Astrocyte (in vitro differentiated cells and primary cell): Measurements from ENCODE around the gene PPP1R12A.

Experiments
- CTCF ChIP-seq: IDR thresholded peaks from 2 replicates; pipeline ENCODE4 v1.5.1; 2011; ENCODE audit warnings: low read depth, mild to moderate bottlenecking, inconsistent platforms, low read length, moderate library complexity; ENCODE audit not compliant: insufficient read depth
- EZH2 ChIP-seq: IDR thresholded peaks from 2 replicates; pipeline ENCODE4 v1.6.1; 2012; ENCODE audit warnings: mild to moderate bottlenecking, low read length, inconsistent platforms; ENCODE audit not compliant: insufficient read depth

DNA sequence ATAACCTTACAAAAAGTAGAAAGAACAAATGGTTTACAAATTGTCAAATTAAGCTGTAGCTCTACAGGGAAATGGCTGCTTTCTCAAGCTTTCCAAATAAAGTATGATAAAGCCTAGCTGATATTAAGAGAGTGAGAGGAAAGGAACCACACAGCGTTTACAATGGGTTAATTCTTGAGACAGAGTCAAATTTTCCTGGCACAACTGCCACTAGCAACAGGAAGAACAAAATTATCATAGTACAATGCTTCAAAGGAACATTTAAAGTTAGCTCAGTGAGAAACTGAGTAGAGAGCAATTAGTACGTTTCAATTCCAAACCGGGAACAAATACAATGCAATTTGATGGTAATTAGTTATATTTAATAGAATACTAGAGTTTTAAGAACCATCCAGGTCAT lies 116.0 kb downstream of the PPP1R12A start:
- TF ChIP-seq CTCF, result no peak
- TF ChIP-seq EZH2, result no peak
